OCI-LY7 (cell line): ENCODE data around the gene ACKR2.

ENCODE experiments used
- EZH2phosphoT487 ChIP-seq: fragments of 200-600 bp; sonication (generic); IDR thresholded peaks from 2 replicates; pipeline ENCODE4 v1.6.1; 2018; ENCODE audit warnings: low read depth, borderline replicate concordance, mild to moderate bottlenecking, mixed run types, antibody characterized with exemption, low read length, moderate library complexity, mixed read lengths
- TF ChIP-seq, protein P1 (sequence below): fragments of 200-600 bp; sonication (generic); conservative IDR thresholded peaks from 2 replicates; pipeline ENCODE4 v1.5.1; 2014; ENCODE audit warnings: mild to moderate bottlenecking, antibody characterized with exemption, low read length, moderate library complexity, mixed read lengths

DNA sequence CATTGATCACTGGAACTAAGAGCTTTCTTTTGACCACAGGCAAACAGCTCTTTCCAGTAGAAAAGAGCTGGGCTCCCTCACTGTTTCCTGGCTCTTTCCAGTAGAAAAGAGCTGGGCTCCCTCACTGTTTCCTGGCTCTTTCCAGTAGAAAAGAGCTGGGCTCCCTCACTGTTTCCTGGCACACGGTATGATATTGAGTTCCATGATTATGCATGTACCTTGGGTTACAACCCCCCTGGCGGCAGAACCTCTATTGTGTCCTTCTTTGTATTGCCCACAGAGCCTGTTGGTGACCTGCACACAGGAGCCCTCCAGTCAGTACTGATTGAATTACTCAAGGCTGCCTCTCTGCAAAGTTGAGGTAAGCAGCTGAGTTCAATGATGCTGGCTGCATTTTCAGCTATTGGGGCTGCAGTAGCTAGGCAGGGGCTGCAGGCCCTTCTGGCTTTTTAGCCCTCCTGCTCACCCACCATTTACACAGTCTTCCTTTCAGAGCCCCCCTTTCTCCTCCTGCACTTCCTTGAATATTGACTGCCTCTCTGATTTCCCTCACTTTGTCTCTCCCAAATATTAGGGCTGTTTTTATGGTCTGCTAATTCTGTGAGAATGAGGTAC lies 10.2 kb downstream of the ACKR2 start:
- TF ChIP-seq, protein P1, sequence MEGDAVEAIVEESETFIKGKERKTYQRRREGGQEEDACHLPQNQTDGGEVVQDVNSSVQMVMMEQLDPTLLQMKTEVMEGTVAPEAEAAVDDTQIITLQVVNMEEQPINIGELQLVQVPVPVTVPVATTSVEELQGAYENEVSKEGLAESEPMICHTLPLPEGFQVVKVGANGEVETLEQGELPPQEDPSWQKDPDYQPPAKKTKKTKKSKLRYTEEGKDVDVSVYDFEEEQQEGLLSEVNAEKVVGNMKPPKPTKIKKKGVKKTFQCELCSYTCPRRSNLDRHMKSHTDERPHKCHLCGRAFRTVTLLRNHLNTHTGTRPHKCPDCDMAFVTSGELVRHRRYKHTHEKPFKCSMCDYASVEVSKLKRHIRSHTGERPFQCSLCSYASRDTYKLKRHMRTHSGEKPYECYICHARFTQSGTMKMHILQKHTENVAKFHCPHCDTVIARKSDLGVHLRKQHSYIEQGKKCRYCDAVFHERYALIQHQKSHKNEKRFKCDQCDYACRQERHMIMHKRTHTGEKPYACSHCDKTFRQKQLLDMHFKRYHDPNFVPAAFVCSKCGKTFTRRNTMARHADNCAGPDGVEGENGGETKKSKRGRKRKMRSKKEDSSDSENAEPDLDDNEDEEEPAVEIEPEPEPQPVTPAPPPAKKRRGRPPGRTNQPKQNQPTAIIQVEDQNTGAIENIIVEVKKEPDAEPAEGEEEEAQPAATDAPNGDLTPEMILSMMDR: no peak
- no peak for TF ChIP-seq EZH2phosphoT487
